ENCODE data around the gene C16orf92.

The C16orf92 gene

GRCh38 chr16:30022887-30023286 is at the start of gene C16orf92:
TSS of gene C16orf92 (plus strand) at chr16:30023198. CDS start at chr16:30023341, 143 bp downstream.
- no peak for DNase-seq

- peak; percentile 98 to 99 for DNase-seq
Measured at GRCh38 chr16:29973384-29974246, 49.4 kb upstream of the C16orf92 start, which contains the start of gene TAOK2. TSS of gene TAOK2 (plus strand) at chr16:29973868. CDS start at chr16:29977773, 3,905 bp downstream.

- DNase-seq = no peak
Measured at GRCh38 chr16:29974291-29975133, 48.5 kb upstream of the C16orf92 start.

GRCh38 chr16:29975134-29975538 is 47.9 kb upstream of the C16orf92 start:
- DNase-seq = no peak

- no peak for DNase-seq
Measured at GRCh38 chr16:29975811-29976511, 47.0 kb upstream of the C16orf92 start.

GRCh38 chr16:29977063-29977825 is 45.8 kb upstream of the C16orf92 start:
- no peak for DNase-seq

- no peak for DNase-seq
Measured at GRCh38 chr16:29978081-29978480, 44.9 kb upstream of the C16orf92 start.

GRCh38 chr16:29978564-29979270 is 44.3 kb upstream of the C16orf92 start:
- DNase-seq = no peak

- DNase-seq = no peak
Measured at GRCh38 chr16:29982560-29983419, 40.2 kb upstream of the C16orf92 start.

GRCh38 chr16:29983420-29984136 is 39.4 kb upstream of the C16orf92 start:
- no peak for DNase-seq

- no peak for DNase-seq
Measured at GRCh38 chr16:29984137-29984763, 38.7 kb upstream of the C16orf92 start.

GRCh38 chr16:29984764-29985147 is 38.2 kb upstream of the C16orf92 start:
- DNase-seq = no peak

GRCh38 chr16:29985271-29985811 is 37.7 kb upstream of the C16orf92 start:
- DNase-seq = no peak

- no peak for DNase-seq
Measured at GRCh38 chr16:29986231-29986630, 36.8 kb upstream of the C16orf92 start.

GRCh38 chr16:29986931-29987330 is 36.1 kb upstream of the C16orf92 start:
- no peak for DNase-seq

GRCh38 chr16:29987371-29988085 is 35.5 kb upstream of the C16orf92 start:
- DNase-seq = no peak

- no peak for DNase-seq
Measured at GRCh38 chr16:29988346-29989075, 34.5 kb upstream of the C16orf92 start.
